MM.1S (cell line): ENCODE results near the gene DKC1.
A peak's percentile ranks its signal among the peaks of the same experiment; 100 is the strongest.

Experiments used
- DNase-seq: peaks from one replicate; pipeline ENCODE4 v3.0.0-alpha.2; 2015
- H2AFZ ChIP-seq: fragments of 300-600 bp; sonication (generic); 2 replicates; pipeline ENCODE4 v1.6.0; 2016; ENCODE audit warnings: antibody characterized with exemption, low read length
- H3F3A ChIP-seq: fragments of 300-600 bp; sonication (generic); 2 replicates; pipeline ENCODE4 v1.6.1; 2016; ENCODE audit warnings: mild to moderate bottlenecking, antibody characterized with exemption, low read length, moderate library complexity, mixed read lengths; ENCODE audit not compliant: insufficient read depth
- H3K27ac ChIP-seq: fragments of 300-600 bp; sonication (generic); 2 replicates; pipeline ENCODE4 v1.5.1; 2016; ENCODE audit warnings: mild to moderate bottlenecking, low read length
- H3K27me3 ChIP-seq: fragments of 300-600 bp; sonication (generic); replicated peaks from 2 replicates; pipeline ENCODE4 v1.6.0; 2016; ENCODE audit warnings: low read length; ENCODE audit not compliant: insufficient read depth
- H3K36me3 ChIP-seq: fragments of 300-600 bp; sonication (generic); replicated peaks from 2 replicates; pipeline ENCODE4 v1.6.1; 2016; ENCODE audit warnings: mild to moderate bottlenecking, low read length, mixed read lengths; ENCODE audit not compliant: insufficient read depth
- H3K4me1 ChIP-seq: fragments of 300-600 bp; sonication (generic); 2 replicates; pipeline ENCODE4 v1.6.1; 2016; ENCODE audit warnings: low read length, mixed read lengths
- H3K4me2 ChIP-seq: fragments of 300-600 bp; sonication (generic); 2 replicates; pipeline ENCODE4 v1.6.0; 2016; ENCODE audit warnings: low read depth, low read length
- H3K4me3 ChIP-seq: fragments of 300-600 bp; sonication (generic); 2 replicates; pipeline ENCODE4 v1.5.1; 2016; ENCODE audit warnings: low read length, mixed read lengths
- H3K79me2 ChIP-seq: fragments of 300-600 bp; sonication (generic); 2 replicates; pipeline ENCODE4 v1.6.1; 2016; ENCODE audit warnings: mixed run types, low read length, mixed read lengths
- H3K9ac ChIP-seq: fragments of 300-600 bp; sonication (generic); 2 replicates; pipeline ENCODE4 v1.6.1; 2016; ENCODE audit warnings: low read length, mixed read lengths
- H3K9me2 ChIP-seq: fragments of 300-600 bp; sonication (generic); replicated peaks from 2 replicates; pipeline ENCODE4 v1.6.1; 2016; ENCODE audit warnings: mild to moderate bottlenecking, low read length, mixed read lengths; ENCODE audit not compliant: insufficient read depth
- H3K9me3 ChIP-seq: fragments of 300-600 bp; sonication (generic); replicated peaks from 2 replicates; pipeline ENCODE4 v1.6.1; 2016; ENCODE audit warnings: mild to moderate bottlenecking, low read length, mixed read lengths; ENCODE audit not compliant: insufficient read depth
- H4K20me1 ChIP-seq: fragments of 300-600 bp; sonication (generic); 2 replicates; pipeline ENCODE4 v1.6.1; 2016; ENCODE audit warnings: mild to moderate bottlenecking, low read length, moderate library complexity, mixed read lengths; ENCODE audit not compliant: insufficient read depth
- EZH2 ChIP-seq: fragments of 300-600 bp; sonication (generic); optimal IDR thresholded peaks from 2 replicates; pipeline ENCODE3; 2017; ENCODE audit warnings: low read depth, mild to moderate bottlenecking, antibody characterized with exemption, low read length, mixed read lengths
- EZH2phosphoT487 ChIP-seq: fragments of 300-600 bp; sonication (generic); IDR thresholded peaks from 2 replicates; pipeline ENCODE4 v1.6.1; 2018; ENCODE audit warnings: antibody characterized with exemption, low read length
- TF ChIP-seq, protein P1 (sequence below): fragments of 300-600 bp; sonication (generic); IDR thresholded peaks from 2 replicates; pipeline ENCODE4 v1.5.1; 2016; ENCODE audit warnings: antibody characterized with exemption, low read length, mixed read lengths

The DKC1 gene

DNA sequence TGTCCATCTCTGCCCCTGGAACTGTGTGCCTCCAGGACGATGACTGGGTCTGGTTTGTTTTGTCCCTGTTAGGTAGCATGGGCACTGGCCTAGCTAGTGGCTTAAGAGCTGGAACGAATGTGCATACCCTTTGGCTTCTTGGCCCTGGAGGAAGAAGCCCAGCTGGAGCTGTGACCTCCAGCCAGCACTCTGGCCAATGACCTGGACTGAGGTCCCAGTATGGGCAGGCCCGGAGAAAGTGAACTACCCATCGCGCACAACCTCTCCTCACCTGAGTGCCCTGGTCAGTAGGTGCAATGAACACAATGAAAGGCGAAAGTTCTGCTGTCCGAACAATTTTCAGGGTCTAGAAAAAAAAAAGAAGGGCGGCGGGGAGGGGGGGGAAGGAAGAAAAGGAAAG lies 18.3 kb downstream of the DKC1 start:
- Histone ChIP-seq H3K4me2 (no peak overlapping the region), H3K79me2 (no peaks in the 10 kb centered on the region), H3K9me2 (no peaks in the 10 kb centered on the region), H4K20me1 (no peaks in the 10 kb centered on the region), H3K27ac (no peak overlapping the region), H2AFZ (no peak overlapping the region), H3F3A (peaks cover 13% of the 10 kb centered on the region), H3K27me3 (no peaks in the 10 kb centered on the region), H3K4me1 (peaks cover 28% of the 10 kb centered on the region), H3K36me3 (no peaks in the 10 kb centered on the region; the same call in 1 of the 2 replicates), H3K4me3 (no peak overlapping the region), H3K9ac (no peak overlapping the region), H3K9me3 (no peaks in the 10 kb centered on the region)
- no peak for TF ChIP-seq EZH2phosphoT487
- TF ChIP-seq EZH2 = no peak
- TF ChIP-seq, protein P1, sequence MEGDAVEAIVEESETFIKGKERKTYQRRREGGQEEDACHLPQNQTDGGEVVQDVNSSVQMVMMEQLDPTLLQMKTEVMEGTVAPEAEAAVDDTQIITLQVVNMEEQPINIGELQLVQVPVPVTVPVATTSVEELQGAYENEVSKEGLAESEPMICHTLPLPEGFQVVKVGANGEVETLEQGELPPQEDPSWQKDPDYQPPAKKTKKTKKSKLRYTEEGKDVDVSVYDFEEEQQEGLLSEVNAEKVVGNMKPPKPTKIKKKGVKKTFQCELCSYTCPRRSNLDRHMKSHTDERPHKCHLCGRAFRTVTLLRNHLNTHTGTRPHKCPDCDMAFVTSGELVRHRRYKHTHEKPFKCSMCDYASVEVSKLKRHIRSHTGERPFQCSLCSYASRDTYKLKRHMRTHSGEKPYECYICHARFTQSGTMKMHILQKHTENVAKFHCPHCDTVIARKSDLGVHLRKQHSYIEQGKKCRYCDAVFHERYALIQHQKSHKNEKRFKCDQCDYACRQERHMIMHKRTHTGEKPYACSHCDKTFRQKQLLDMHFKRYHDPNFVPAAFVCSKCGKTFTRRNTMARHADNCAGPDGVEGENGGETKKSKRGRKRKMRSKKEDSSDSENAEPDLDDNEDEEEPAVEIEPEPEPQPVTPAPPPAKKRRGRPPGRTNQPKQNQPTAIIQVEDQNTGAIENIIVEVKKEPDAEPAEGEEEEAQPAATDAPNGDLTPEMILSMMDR = no peak
- DNase-seq = no peak

DNA sequence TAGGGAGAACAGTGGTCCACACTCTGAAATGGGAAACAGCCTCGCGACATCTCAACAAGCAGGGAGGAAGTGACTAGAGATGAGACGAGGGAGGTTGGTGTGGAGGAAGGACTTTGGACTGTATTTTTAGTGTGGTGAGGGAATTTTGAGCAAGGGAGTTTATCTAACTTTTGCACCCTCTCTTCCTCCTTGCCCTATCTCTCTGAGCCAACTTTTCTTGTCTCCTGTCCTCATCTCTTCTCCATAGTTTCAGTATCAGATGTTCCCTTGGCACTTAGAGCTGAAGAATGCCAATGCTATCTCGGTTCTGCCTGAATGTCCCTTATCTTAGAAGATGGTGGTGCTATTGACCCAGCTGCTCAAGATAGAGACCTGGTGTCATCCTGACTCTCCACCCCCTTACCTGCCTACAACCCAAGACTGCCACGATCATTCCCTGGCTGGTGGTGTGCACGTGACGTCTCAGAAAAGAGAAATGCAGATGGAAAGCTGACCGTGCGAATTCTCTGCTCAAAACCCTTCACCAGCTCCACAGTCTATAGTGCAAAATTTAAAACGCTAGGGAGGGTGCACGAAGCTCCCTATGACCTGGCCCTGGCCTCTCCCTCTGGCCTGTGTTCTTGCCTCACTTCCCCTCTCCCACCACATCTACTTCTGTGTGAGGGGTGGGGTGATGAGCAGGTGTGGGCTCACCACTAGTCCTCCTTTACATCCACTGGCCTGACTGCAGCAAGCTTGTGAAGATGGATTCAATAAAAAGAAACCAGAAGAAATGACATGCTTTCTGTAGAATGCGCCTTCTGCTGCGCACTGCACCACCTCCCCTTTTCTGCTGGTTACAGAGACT lies 21.7 kb downstream of the DKC1 start:
- H3K27ac ChIP-seq = peak overlapping the region; percentile 76
- H3K9me2 ChIP-seq = no peaks in the 10 kb centered on the region
- H3K36me3 ChIP-seq = no peaks in the 10 kb centered on the region
- DNase-seq = no peak
- H3K4me2 ChIP-seq = peak overlapping the region; percentile 79
- H3K4me3 ChIP-seq = peak overlapping the region; percentile 42; the same call in 1 of the 2 replicates
- no peaks in the 10 kb centered on the region for H3K79me2 ChIP-seq
- no peaks in the 10 kb centered on the region for H4K20me1 ChIP-seq
- H3K4me1 ChIP-seq = peaks cover 32% of the 10 kb centered on the region
- peak overlapping the region; percentile 30; the same call in 1 of the 2 replicates for H2AFZ ChIP-seq
- H3K27me3 ChIP-seq = no peaks in the 10 kb centered on the region
- TF ChIP-seq, protein P1 = no peak
- TF ChIP-seq EZH2phosphoT487 (no peak), EZH2 (no peak)
- no peak overlapping the region for H3K9ac ChIP-seq
- no peaks in the 10 kb centered on the region for H3K9me3 ChIP-seq
- peaks cover 13% of the 10 kb centered on the region for H3F3A ChIP-seq

DNA sequence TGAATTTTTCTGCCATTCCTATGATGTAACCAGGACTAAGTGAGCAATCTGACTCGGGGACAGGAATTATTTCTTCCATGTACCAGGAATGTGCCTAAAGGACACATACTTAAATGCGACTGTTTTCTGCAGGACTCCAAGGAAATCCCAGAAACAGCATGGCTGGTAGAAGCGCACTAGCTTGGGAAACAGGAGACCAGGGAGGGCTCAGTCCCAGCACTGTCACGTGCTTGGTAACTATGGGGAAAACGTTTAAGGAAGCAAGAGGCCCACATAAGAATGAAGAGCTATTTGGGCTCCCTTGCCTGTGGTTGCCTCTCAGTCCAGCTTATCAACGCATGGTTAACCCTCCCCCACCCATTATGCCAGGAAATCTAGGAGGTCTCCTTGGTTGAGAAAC lies 23.1 kb downstream of the DKC1 start:
- TF ChIP-seq, protein P1 = no peak
- no peak for TF ChIP-seq EZH2phosphoT487
- TF ChIP-seq EZH2 = no peak
- Histone ChIP-seq H2AFZ (no peak overlapping the region), H3K4me3 (no peak overlapping the region), H3K36me3 (no peaks in the 10 kb centered on the region), H3K79me2 (no peaks in the 10 kb centered on the region), H3K9me3 (no peaks in the 10 kb centered on the region), H3F3A (peaks cover 13% of the 10 kb centered on the region), H3K27ac (no peak overlapping the region), H3K4me1 (peaks cover 32% of the 10 kb centered on the region), H4K20me1 (no peaks in the 10 kb centered on the region), H3K9ac (no peak overlapping the region), H3K9me2 (no peaks in the 10 kb centered on the region), H3K27me3 (no peaks in the 10 kb centered on the region), H3K4me2 (peak overlapping the region; percentile 31)
- DNase-seq = no peak
